Liver (tissue), 3 donors: ENCODE results near the gene OPHN1.

Source experiments
- ATF3 ChIP-seq: IDR thresholded peaks from 2 replicates; pipeline ENCODE4 v1.6.1; 2016; ENCODE audit warnings: antibody characterized with exemption
- CTCF ChIP-seq: fragments of 150-350 bp; IDR thresholded peaks from 2 replicates; pipeline ENCODE4 v1.5.1; 2017; ENCODE audit warnings: improper control_type of control experiment, low read depth, low read length; ENCODE audit not compliant: missing input control
- FOXA1 ChIP-seq: IDR thresholded peaks from 2 replicates; pipeline ENCODE4 v1.6.1; 2016; ENCODE audit warnings: antibody characterized with exemption
- GABPA ChIP-seq, 2 donors: IDR thresholded peaks in 1 of 2; conservative IDR thresholded peaks in 1 of 2; 2 replicates each; pipeline ENCODE4 v1.6.1; 2016; ENCODE audit warnings: antibody characterized with exemption in 2 of 2, mild to moderate bottlenecking in 1 of 2, moderate library complexity in 1 of 2
- HNF4A ChIP-seq, 2 donors: conservative IDR thresholded peaks; 2 replicates each; pipeline ENCODE4 v1.6.1; 2016; ENCODE audit warnings: antibody characterized with exemption in 2 of 2, mild to moderate bottlenecking in 2 of 2
- JUND ChIP-seq, 2 donors: IDR thresholded peaks; 2 replicates each; pipeline ENCODE4 v1.6.1; 2016; ENCODE audit warnings: antibody characterized with exemption in 2 of 2
- MAX ChIP-seq: IDR thresholded peaks from 2 replicates; pipeline ENCODE4 v1.6.1; 2016; ENCODE audit warnings: antibody characterized with exemption
- YY1 ChIP-seq: IDR thresholded peaks from 2 replicates; pipeline ENCODE4 v1.6.1; 2016; ENCODE audit warnings: antibody characterized with exemption, mild to moderate bottlenecking
- donor health status: healthy.
- donor health status: healthy.

GRCh38 chrX:68147848-68148247 lies 285.4 kb downstream of the OPHN1 start:
- TF ChIP-seq JUND (IDR thresholded peaks at IDR 0.05) (no peak), GABPA (IDR thresholded peaks at IDR 0.05 in 1 of 2, conservative IDR thresholded peaks at IDR 0.05 in 1 of 2) (no peak), YY1 (no peak), ATF3 (no peak), CTCF (no peak), FOXA1 (no peak), MAX (no peak), HNF4A (conservative IDR thresholded peaks at IDR 0.05) (no peak)
